G401 (cell line): Measurements from ENCODE around the gene CDPF1. TPM values are rescaled to one million over a fixed set of nuclear protein-coding genes. Genes with fewer than 3 reads are reported as not detected.
"Not testable (repeated sequence)": the region's sequence is repeated elsewhere in the genome, so short reads cannot be mapped to it uniquely, and the experiment has no call there.

Experiments
- DNase-seq: peaks from one replicate; pipeline ENCODE4 v3.0.0-alpha.2; 2015; ENCODE audit warnings: low spot score
- in situ Hi-C: cut with HindIII; loops from 2 replicates; pipeline ENCODE4 v1.10.0; 2016; ENCODE audit warnings: low sequenced_read_pairs, mixed read lengths
- total RNA-seq: library from RNA; depleted of rRNA; stranded (reverse); fragments of >200 nt; shearing (Covaris generic); gene quantifications from 2 replicates; pipeline ENCODE4 v1.2.3, GENCODE V29; 2014

The CDPF1 gene
- total RNA-seq, 1 experiment from 2014 or later, result 49.2 TPM

DNA sequence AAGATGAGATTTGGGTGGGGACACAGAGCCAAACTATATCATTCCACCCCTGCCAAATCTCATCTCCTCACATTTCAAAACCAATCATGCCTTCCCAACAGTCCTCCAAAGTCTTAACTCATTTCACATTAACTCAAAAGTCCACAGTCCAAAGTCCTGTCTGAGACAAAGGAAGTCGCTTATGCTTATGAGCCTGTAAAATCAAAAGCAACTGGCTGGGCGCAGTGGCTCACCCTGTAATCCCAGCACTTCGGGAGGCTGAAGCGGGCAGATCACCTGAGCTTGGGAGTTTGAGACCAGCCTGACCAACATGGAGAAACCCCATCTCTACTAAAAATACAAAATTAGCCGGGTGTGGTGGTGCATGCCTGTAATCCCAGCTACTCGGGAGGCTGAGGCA lies 14.4 kb upstream of the CDPF1 start:
- DNase-seq, in situ Hi-C loops: not testable (repeated sequence)

DNA sequence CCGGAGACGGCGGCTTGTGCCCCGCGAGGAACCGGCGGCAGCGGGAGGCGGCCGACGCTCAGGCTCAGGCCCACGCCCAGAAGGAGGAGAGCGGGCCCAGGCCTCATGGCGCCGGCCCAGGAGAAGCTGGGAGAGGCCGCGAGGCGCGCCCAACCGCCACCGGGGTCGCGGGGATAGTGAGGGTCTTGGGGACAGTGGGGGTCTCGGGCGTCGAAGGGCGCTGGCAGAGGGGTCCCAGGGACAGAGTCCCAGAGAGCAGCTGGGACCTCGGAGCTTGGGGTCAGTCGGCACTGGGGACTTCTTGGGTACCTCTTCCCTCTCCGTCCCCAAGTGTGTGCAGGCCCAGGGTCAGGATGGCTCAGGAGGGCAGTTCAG lies 13.1 kb upstream of the CDPF1 start, which contains the start of gene PKDREJ:
Gene PKDREJ, minus strand, starts transcription at position 128 of the 375 bp plus-strand sequence. Its CDS starts 21 bp downstream, at position 107.
- DNase-seq, result no peak
- in situ Hi-C loops, result no loop called here

DNA sequence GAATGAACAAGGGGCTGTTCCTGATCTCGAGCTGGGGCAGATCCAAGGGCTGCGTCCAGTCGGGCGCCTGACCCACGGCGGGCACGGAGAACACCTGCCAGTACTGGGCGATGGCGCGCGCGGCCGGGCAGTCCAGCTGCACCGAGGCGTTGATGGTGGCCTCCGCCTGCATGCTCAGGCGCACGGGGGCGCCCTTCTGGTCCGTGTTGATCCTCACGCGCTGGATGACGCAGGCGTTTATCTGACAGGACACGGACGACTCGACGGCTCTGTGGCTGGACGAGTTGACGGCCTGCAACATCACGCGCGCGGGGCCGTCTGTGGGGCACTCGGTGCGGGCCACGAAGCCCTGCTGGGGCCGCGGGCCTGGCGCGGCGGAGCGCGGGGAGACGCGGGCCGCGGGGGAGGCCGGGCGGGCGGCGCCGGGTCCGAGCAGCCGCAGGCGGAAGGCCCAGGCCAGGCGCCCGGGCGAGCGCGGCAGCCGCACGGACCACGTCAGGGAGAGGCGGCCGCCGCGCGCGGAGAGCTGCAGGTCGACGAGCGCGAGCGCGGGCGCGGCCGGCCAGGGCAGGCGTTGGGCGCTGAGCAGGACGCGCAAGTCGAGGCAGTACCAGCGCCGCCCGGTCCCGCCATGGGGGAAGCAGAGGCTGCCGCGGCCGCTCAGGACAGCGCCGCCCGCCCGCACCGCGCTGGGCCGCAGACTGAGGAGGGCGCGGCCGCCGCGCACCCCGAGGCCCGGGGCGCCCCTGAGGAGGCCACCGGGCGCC lies 12.5 kb upstream of the CDPF1 start:
- in situ Hi-C loops, result no loop called here
- no peak for DNase-seq

DNA sequence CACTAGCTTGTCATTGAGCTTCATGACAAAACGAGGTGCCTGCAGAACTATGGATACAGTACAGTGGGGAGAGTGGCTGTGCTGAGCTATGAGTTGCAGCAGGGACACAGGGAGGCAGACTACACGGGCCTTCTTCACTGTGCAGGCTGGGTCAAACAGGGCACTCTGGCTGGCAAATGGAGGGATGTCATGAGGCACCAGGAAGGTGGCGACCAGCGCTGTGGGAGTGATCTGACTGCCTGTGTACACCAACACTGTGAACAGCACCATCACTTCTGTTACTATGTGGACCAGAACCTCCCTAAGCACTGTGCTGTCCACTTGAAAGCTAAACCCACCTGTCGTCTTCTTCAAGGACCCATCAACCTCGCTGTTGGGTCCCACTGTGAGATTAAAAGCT lies 9.9 kb upstream of the CDPF1 start:
- in situ Hi-C loops, result no loop called here
- no peak for DNase-seq

DNA sequence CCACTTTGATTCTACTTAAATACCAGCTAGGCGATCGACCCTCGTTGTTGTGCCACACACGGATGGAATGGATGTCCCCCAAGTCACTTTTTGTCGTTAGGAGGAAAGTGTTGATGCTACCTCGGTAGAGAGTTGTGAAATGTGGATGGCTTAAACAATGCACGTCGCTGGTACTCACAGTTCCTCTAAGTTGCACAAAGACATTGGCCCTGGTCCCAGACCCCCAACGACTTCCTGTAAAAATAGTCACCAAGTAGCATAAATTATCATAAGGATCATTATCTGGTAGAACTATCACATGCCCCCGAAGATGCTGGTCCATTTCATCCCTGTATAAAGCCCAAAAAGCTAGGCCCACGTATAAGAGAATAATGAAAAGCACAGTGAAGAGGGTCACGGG lies 9.3 kb upstream of the CDPF1 start:
- no peak for DNase-seq
- in situ Hi-C loops, result no loop called here

DNA sequence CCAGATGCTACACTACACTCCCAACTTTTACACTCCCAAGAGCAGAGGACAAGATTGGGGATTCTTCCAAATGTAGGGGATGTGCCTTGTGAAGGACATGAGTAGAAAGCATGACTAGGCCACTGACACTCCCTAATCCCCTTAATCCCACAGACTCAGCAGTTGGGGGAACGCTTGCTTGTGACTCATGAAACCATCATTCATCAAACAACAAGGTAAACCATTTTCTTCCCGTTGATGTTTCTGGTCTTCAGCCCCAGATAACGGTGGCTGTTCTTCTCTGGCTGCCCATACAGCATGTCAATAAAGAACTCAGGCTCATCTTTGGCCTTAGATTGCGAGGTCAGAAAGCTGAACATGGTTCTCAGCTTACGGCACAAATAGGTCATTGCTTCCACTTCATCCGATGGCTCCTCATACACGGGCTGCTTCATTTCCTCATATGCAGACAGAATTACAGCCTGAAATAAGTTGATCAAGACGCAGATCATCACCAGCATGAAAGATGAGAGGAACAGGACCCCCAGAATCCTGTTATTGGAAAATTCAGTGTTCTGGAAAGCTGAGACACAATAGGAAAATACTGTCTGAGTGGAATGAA lies 6.4 kb upstream of the CDPF1 start:
- no peak for DNase-seq
- in situ Hi-C loops, result no loop called here

DNA sequence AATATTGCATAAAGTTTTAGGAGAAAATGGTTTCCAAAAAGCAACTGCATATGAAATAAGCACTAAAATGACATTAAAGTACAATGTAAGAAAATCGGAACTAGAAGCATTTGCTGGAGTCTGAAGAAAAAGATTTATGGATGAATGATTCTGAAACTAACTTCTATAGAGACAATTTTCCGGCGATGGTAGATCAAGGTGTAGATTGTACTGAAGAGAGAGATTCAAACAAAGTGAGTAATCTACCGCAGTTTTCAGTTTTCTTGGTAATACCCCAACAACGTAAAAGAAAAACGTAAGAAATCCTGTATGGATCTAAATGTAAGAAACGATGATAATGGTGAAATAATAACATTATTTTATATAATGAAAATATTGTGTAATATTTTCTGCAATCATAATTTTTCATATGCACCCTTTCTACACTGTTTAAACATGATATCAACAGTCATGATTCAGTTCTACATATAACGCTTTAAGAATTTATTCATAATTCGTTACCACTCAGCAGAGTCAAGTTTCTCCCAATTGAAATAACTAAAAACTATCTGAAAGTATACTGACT lies 1.8 kb upstream of the CDPF1 start:
- DNase-seq, result no peak
- in situ Hi-C loops, result no loop called here

DNA sequence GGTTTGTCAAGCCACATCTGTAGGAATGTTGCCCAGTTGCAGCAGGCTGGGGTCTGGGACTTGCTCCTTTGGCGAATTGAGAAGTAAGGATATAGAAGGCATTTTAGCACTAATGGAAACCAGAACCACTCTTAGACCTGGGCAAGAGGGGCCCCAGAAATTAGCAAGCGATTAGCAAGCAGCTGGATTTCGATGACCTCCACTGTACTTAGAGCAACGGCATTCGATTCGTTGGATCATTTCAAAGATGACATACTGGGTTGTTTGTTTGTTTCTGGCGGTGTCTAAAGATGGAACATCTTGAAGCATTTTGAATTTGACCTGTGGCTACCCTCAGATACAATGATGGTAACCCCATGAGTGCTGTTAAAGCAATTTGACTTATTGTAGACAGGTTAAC lies 1.2 kb upstream of the CDPF1 start:
- in situ Hi-C loops, result no loop called here
- DNase-seq, result no peak

DNA sequence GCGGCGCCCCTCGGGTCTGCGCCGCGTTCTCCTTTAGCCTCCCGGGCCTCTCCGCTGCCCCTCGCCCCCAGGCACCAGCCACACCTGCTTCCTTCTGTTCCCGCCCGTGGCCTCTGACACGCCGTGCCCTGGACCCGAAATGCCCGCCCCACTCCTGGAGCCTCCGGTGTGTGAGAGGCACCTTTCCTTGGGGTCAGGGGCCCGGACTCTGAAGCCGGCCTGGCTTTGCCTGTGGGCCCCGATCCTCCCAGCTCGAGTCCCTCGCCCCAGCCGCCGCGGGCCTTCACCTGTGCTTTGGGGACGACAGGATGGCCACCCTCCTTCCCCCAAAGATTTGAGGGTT lies 661 bp upstream of the CDPF1 start:
- in situ Hi-C loops, result no loop called here
- no peak for DNase-seq

DNA sequence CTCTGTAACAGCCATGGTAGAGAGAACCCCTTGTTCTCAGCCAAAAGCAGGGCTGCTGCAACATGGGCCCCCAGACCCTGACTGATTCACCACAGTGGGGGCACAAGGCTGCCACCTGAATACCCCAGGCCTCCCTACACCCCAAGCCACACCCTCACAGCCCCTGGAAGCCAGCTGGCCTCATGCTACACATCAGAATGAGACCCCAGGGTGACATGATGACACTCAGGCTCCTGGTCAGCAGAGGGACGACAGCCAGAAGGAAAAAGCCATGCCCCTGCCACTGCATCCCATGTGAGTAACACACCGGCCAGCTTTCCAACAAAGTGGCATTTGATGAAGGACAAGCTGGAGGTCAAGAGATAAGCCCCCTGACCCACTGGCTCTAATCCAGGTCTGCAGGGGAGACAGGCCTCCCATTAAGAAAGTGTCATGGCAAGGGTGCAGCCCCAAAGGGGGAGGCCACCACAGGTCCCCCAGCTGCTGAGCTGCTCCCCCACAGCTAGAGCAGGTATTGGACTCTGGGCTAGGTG lies 2.6 kb downstream of the CDPF1 start:
- DNase-seq, result no peak
- in situ Hi-C loops, result no loop called here

DNA sequence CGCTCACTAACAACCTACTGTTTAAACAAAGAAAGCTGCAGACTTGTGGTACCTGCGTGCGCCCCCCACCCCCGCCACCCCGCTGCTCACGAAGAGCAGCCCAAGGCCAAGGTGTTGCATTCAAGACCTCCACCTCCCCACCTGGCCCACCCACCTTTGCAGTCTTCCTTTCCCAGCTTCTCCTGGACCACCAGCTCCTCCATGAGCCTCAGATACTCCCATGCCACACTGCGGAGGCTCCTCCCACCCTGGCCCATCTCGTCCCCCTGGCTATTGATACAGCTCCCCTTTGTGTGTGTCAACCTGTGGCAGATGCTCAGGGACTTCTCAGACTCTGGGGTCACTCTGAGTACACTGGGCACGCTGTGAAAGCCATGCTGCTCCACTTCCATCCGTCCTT lies 3.9 kb downstream of the CDPF1 start:
- DNase-seq, result no peak
- in situ Hi-C loops, result no loop called here

DNA sequence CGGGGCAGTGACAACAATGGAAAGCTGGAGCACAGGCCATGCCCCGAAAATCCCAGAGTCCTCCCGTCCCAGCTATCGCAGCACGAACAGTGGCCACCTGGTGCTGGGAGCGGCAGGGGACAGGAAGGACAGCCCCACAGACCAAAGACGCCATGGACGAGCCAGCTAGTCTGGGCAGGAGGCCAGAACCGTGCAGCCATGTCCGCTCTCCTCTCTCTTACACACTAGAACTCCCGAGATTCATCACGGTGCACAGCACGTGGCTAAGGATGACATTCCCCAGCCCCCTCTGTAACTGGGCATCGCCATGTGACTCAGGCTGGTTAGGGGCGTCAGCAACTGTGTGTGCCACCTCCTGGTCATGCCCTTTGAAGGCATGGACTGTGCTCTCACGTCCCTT lies 4.6 kb downstream of the CDPF1 start:
- DNase-seq, result peak; percentile 12
- in situ Hi-C loops, result no loop called here

DNA sequence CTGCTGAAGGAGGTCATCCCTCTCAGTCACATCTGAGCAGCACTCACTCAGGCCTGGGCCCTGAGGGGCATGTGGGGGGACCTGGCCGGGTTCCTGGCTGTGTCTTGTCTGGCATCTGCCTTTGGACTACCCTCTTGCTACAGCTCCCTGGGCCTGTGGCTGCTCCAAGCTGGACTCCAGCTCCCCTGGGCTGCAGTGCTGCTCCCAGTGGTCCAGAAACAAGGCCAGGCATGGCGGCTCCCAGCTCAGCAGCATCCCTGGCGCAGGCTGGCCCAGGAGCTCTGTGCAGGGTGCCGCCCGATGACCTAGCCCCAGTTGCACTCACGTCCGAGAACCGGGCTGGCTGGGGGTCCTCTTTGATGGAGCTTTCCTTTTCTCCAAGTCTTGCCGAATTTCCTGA lies 5.3 kb downstream of the CDPF1 start:
- in situ Hi-C loops, result no loop called here
- no peak for DNase-seq

DNA sequence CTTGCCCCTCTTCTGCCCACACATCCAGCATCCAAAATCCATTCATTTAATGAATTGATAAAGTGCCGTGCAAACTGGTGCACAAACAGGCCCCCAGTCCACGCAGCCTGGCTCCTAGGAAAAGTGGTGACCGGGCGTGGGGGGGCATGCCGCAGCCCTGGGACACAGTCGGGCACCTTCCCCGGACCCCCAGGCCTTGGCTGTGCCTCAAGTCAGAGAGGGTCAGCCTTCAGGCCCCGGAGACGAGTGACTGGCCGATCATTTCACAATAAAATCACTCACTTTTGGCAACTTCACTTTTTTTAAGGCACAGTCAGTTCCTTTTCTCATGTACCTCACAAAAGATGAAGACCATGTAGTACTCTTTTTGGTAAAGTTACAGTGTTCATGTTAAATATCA lies 8.0 kb downstream of the CDPF1 start:
- DNase-seq, result no peak
- in situ Hi-C loops, result no loop called here

DNA sequence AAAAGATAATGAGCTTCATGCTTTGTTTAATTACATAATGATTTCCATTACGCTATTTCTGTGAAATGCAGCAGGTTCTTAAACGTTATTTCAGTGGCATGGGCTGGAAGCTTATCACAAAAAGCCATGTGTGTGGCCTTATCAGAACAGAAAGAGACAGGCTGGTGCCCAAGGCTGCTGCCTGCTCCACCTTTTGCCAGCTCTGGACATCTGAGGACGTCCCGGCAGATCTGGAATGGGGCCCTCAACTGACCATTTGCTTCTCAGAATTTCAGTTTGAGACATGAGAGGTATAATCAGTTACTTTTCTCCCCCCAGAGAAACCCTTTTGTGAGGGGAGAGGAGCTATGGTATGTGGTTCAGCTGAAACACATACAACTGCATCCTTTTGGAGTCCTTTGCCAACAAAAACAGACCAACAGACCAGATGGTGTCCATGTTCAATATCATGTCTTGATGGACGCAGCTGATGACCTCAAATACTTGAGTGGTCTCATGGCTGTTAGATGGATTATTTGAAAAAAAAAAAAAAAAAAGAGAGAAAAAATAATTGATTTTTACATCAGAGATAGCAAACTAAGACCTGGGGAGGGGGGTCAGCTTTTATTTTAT lies 8.6 kb downstream of the CDPF1 start:
- in situ Hi-C loops, result no loop called here
- peak; percentile 48 for DNase-seq

DNA sequence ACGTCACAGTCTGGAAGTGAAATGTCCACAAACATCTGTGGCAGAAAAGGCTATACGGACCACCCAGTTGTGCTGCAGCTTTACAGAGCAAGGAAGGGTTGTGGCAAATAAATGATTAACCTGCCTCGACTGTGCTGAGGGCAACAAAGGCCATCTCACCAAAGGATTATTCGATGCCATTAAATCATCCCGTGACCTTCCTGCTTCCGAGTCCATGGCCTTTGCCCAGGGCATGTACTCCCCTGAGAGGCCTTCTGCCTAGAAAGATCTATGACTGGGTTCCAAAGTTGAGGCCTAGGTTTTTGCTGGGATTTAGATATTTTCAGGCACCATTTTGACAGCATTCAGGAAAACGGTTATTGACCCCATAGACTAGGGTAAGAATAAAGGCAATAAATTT lies 9.2 kb downstream of the CDPF1 start:
- in situ Hi-C loops, result no loop called here
- no peak for DNase-seq

DNA sequence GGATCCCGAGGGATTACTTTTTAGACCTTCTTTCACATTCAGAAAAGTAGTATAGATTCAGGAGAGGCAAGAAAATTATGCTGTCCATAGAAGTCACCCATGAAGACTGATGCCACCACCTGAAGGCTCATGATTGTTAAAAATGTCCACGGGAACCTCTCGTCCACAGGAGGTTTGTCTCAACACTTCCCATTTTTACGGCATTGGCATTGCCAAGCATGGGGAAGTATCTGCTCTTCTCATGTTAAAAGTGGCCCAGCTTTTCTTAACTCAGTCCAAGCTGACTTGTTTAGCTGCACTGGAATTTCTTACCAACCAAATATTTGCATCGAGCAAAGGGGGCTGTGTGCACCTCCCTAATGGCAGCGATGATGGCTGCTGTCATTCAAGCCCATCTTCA lies 9.6 kb downstream of the CDPF1 start:
- in situ Hi-C loops, result no loop called here
- DNase-seq, result no peak

DNA sequence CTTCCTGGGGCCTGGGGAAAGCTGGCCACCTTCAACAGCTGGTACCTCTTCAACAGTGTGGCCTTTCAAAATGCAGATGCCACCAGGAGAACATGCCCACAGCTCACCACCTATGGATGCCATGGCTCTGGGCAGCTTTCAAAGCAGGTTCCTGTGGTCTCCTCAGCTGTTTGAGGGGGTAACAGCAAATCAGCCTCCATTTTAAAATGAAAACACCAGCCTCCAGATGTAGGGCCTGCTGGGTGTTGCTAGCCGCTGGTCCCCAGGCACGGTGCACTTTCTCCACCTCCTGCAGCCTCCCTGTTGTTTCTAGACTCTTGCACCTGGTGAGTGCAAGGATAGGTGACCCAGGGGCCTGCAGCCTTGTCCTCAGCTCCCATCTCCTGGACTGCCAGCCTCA lies 10.0 kb downstream of the CDPF1 start:
- no peak for DNase-seq
- in situ Hi-C loops, result no loop called here

DNA sequence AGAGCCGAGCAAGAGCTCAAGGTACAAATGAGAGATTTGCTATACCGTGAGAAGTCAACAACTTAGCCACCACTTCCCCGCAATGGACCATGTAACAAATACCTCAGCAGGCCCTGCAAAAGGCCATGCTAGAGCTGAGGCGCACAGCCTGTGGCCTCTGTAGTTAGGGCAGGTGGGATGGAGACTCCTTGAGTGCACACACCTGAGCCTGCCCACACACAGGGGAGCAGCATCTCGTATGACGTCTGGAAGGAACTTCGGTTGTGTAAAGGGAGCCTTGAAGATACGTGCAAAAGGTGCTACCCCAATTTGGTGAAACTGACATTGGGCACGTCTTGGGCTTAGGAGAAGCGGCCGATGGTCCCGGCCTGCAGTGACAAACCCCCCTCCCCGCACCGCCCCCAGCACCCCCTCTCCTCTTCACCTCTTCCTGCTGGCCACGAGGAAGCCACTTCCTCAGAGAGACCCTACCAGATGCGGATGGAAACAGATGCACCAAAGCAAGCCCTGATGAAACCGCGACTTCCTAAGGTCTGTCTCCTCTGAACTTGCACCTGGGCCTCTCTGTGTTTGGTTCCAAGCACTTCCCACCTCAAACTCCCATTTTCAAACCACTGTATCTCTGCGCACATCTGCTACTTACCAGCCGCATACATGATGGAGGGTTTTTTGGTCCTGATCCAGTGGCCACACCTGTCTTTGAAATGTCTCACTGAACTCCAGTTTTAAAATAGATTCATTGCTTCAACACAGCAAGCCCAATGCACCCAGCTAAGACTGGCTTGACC lies 10.6 kb downstream of the CDPF1 start:
- in situ Hi-C loops, result no loop called here

DNA sequence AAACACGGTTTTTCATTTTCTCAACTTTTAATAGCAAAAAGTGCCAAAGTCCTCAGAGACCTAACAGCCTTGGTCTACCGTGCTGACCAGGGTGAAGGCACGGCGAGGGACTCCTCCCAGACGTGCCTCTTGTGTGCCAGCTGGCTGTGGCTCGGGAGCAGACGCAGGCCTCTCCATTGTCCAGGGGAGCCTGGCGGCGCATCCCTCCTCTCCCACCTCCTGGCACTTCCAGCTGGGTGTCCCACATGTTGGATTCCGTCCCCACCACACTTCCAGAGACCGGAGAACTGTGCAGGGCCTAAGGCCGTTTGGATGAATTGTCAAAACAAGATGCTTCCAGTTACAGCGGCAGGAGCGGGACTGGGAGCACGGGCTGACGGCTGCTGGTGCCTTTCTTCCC lies 11.6 kb downstream of the CDPF1 start:
- DNase-seq, result no peak
- in situ Hi-C loops, result no loop called here

More for the DNA sequence above, 10.6 kb downstream of the CDPF1 start:
- DNase-seq, result no peak
